ENCODE data around the gene HERC4. TPM values are rescaled to one million over a fixed set of nuclear protein-coding genes. Genes with fewer than 3 reads are reported as not detected.
"Not testable (repeated sequence)": the region's sequence is repeated elsewhere in the genome, so short reads cannot be mapped to it uniquely, and the experiment has no call there.

HERC4 gene
- total RNA-seq, 1 donor from 2014 or later, result 42.3 TPM

GRCh38 chr10:67917169-67917568 is 157.9 kb downstream of the HERC4 start:
- H3K36me3 Mint-ChIP-seq (ENCODE audit: low read depth), result peaks cover 40% of the 10 kb centered on the region
- peaks cover 11% of the 10 kb centered on the region for H3K4me1 Mint-ChIP-seq (ENCODE audit: low read depth)
- no peak overlapping the region for H3K27ac Mint-ChIP-seq
- no peaks in the 10 kb centered on the region for H3K27me3 Mint-ChIP-seq (ENCODE audit: insufficient read depth)
- no peaks in the 10 kb centered on the region for H3K9me3 Mint-ChIP-seq
- DNase-seq (ENCODE audit: low spot score), result no peak
- intact Hi-C loops (cut with micrococcal nuclease), result loop anchor here (2.0 kb wide), 1 partner anchor 32 kb away; the partner anchor contains the start of gene SIRT1
- H3K4me3 Mint-ChIP-seq, result no peak overlapping the region

- no peak overlapping the region for H3K4me3 Mint-ChIP-seq
Measured at GRCh38 chr10:67914777-67915340, 160.2 kb downstream of the HERC4 start.

GRCh38 chr10:67912331-67912946 is 162.6 kb downstream of the HERC4 start:
- H3K9me3 Mint-ChIP-seq, result no peaks in the 10 kb centered on the region
- intact Hi-C loops (cut with micrococcal nuclease), result no loop called here
- peaks cover 57% of the 10 kb centered on the region for H3K36me3 Mint-ChIP-seq (ENCODE audit: low read depth)
- peaks cover 16% of the 10 kb centered on the region for H3K4me1 Mint-ChIP-seq (ENCODE audit: low read depth)
- H3K27ac Mint-ChIP-seq, result peak overlapping the region; percentile 54
- no peaks in the 10 kb centered on the region for H3K27me3 Mint-ChIP-seq (ENCODE audit: insufficient read depth)
- H3K4me3 Mint-ChIP-seq, result no peak overlapping the region
- no peak for DNase-seq (ENCODE audit: low spot score)

More at GRCh38 chr10:67914777-67915340, 160.2 kb downstream of the HERC4 start:
- H3K36me3 Mint-ChIP-seq (ENCODE audit: low read depth), result peaks cover 45% of the 10 kb centered on the region
- peaks cover 16% of the 10 kb centered on the region for H3K4me1 Mint-ChIP-seq (ENCODE audit: low read depth)
- no peak for DNase-seq (ENCODE audit: low spot score)
- intact Hi-C loops (cut with micrococcal nuclease), result no loop called here
- H3K27me3 Mint-ChIP-seq (ENCODE audit: insufficient read depth), result no peaks in the 10 kb centered on the region
- no peaks in the 10 kb centered on the region for H3K9me3 Mint-ChIP-seq
- H3K27ac Mint-ChIP-seq, result no peak overlapping the region

- peaks cover 38% of the 10 kb centered on the region for H3K36me3 Mint-ChIP-seq (ENCODE audit: low read depth)
- no peak for DNase-seq (ENCODE audit: low spot score)
Measured at GRCh38 chr10:67903581-67903980, 171.5 kb downstream of the HERC4 start.

GRCh38 chr10:67893637-67894036 is 181.4 kb downstream of the HERC4 start:
- Mint-ChIP-seq H3K9me3 (no peaks in the 10 kb centered on the region), H3K27me3 (ENCODE audit: insufficient read depth) (no peaks in the 10 kb centered on the region), H3K4me1 (ENCODE audit: low read depth) (peaks cover 11% of the 10 kb centered on the region), H3K27ac (no peak overlapping the region), H3K36me3 (ENCODE audit: low read depth) (peaks cover 27% of the 10 kb centered on the region), H3K4me3 (no peak overlapping the region)
- intact Hi-C loops (cut with micrococcal nuclease), result no loop called here
- no peak for DNase-seq (ENCODE audit: low spot score)

More at GRCh38 chr10:67903581-67903980, 171.5 kb downstream of the HERC4 start:
- Mint-ChIP-seq H3K4me1 (ENCODE audit: low read depth) (peaks cover 5% of the 10 kb centered on the region), H3K4me3 (no peak overlapping the region), H3K27me3 (ENCODE audit: insufficient read depth) (no peaks in the 10 kb centered on the region), H3K9me3 (no peaks in the 10 kb centered on the region), H3K27ac (no peak overlapping the region)
- intact Hi-C loops (cut with micrococcal nuclease), result no loop called here

GRCh38 chr10:67884842-67885670 is 190.0 kb downstream of the HERC4 start:
- H3K36me3 Mint-ChIP-seq (ENCODE audit: low read depth), result peaks cover 25% of the 10 kb centered on the region
- H3K27ac Mint-ChIP-seq, result peak overlapping the region; percentile 87
- H3K27me3 Mint-ChIP-seq (ENCODE audit: insufficient read depth), result peaks cover 3% of the 10 kb centered on the region
- H3K9me3 Mint-ChIP-seq, result no peaks in the 10 kb centered on the region
- intact Hi-C loops (cut with micrococcal nuclease), result loop anchor here (1.0 to 10.0 kb wide), 10 partner anchors 30 to 446 kb away; partner anchors contain the start of gene HERC4
- DNase-seq (ENCODE audit: low spot score), result peak; percentile 75
- peaks cover 31% of the 10 kb centered on the region for H3K4me1 Mint-ChIP-seq (ENCODE audit: low read depth)
- peak overlapping the region; percentile 91 for H3K4me3 Mint-ChIP-seq

- peaks cover 4% of the 10 kb centered on the region for H3K27me3 Mint-ChIP-seq (ENCODE audit: insufficient read depth)
- H3K9me3 Mint-ChIP-seq, result no peaks in the 10 kb centered on the region
- intact Hi-C loops (cut with micrococcal nuclease), result loop anchor here (1.0 to 10.0 kb wide), 8 partner anchors 29 to 446 kb away; partner anchors contain the start of gene HERC4
- peaks cover 21% of the 10 kb centered on the region for H3K36me3 Mint-ChIP-seq (ENCODE audit: low read depth)
- peaks cover 28% of the 10 kb centered on the region for H3K4me1 Mint-ChIP-seq (ENCODE audit: low read depth)
- DNase-seq (ENCODE audit: low spot score), result peak; percentile 91
- H3K27ac Mint-ChIP-seq, result peak within 1 kb of the TSS; percentile 87
- peak within 1 kb of the TSS; percentile 91 for H3K4me3 Mint-ChIP-seq
Measured at GRCh38 chr10:67884313-67884841, 190.7 kb downstream of the HERC4 start, which contains the start of gene SIRT1. TSS of gene SIRT1 (plus strand) at chr10:67884656. CDS start at chr10:67884722, 66 bp downstream.

GRCh38 chr10:67883710-67884312 is 191.3 kb downstream of the HERC4 start:
- intact Hi-C loops (cut with micrococcal nuclease), result loop anchor here (1.0 to 10.0 kb wide), 8 partner anchors 29 to 447 kb away; partner anchors contain the start of gene HERC4
- peaks cover 25% of the 10 kb centered on the region for H3K4me1 Mint-ChIP-seq (ENCODE audit: low read depth)
- peaks cover 4% of the 10 kb centered on the region for H3K27me3 Mint-ChIP-seq (ENCODE audit: insufficient read depth)
- no peak for DNase-seq (ENCODE audit: low spot score)
- H3K27ac Mint-ChIP-seq, result peak overlapping the region; percentile 86
- H3K9me3 Mint-ChIP-seq, result no peaks in the 10 kb centered on the region
- peaks cover 15% of the 10 kb centered on the region for H3K36me3 Mint-ChIP-seq (ENCODE audit: low read depth)
- H3K4me3 Mint-ChIP-seq, result peak overlapping the region; percentile 80

- Mint-ChIP-seq H3K27me3 (ENCODE audit: insufficient read depth) (peaks cover 4% of the 10 kb centered on the region), H3K4me3 (no peak overlapping the region), H3K27ac (no peak overlapping the region), H3K36me3 (ENCODE audit: low read depth) (no peaks in the 10 kb centered on the region), H3K9me3 (no peaks in the 10 kb centered on the region), H3K4me1 (ENCODE audit: low read depth) (no peaks in the 10 kb centered on the region)
- intact Hi-C loops (cut with micrococcal nuclease), result no loop called here
- no peak for DNase-seq (ENCODE audit: low spot score)
Measured at GRCh38 chr10:67878133-67878532, 196.9 kb downstream of the HERC4 start.

GRCh38 chr10:67877421-67877820 is 197.7 kb downstream of the HERC4 start:
- H3K27ac Mint-ChIP-seq; intact Hi-C loops (cut with micrococcal nuclease); H3K9me3 Mint-ChIP-seq; H3K4me1 Mint-ChIP-seq (ENCODE audit: low read depth); DNase-seq (ENCODE audit: low spot score); H3K36me3 Mint-ChIP-seq (ENCODE audit: low read depth); H3K27me3 Mint-ChIP-seq (ENCODE audit: insufficient read depth); H3K4me3 Mint-ChIP-seq: not testable (repeated sequence)

GRCh38 chr10:67875340-67876238 is 199.5 kb downstream of the HERC4 start:
- DNase-seq (ENCODE audit: low spot score), result no peak
- Mint-ChIP-seq H3K27me3 (ENCODE audit: insufficient read depth) (peaks cover 4% of the 10 kb centered on the region), H3K4me1 (ENCODE audit: low read depth) (no peaks in the 10 kb centered on the region), H3K9me3 (no peaks in the 10 kb centered on the region), H3K4me3 (no peak overlapping the region), H3K36me3 (ENCODE audit: low read depth) (no peaks in the 10 kb centered on the region), H3K27ac (no peak overlapping the region)
- intact Hi-C loops (cut with micrococcal nuclease), result no loop called here

All from activated T-helper 1 cell treated with anti-CD3 and anti-CD28 coated beads, Interleukin-12 subunit alpha, Interleukin-12 subunit beta, Interleukin-2, Interleukin-4 antibody, amounts not matched to agents 30 ng/mL and 10 ng/mL and 1 ng/mL, durations not matched to agents 14 hours and 24 hours and 36 hours (primary cell).